GM18867 (cell line): Measurements from ENCODE around the gene KCNE1.
"Not testable (repeated sequence)": the region's sequence is repeated elsewhere in the genome, so short reads cannot be mapped to it uniquely, and the experiment has no call there.

Source experiments
- ATAC-seq: cut with Tn5 transposase; IDR thresholded peaks from one replicate; pipeline ENCODE4 v1.9.1; 2021; ENCODE audit warnings: mild to moderate bottlenecking, moderate library complexity; ENCODE audit not compliant: unreplicated experiment

The KCNE1 gene

DNA sequence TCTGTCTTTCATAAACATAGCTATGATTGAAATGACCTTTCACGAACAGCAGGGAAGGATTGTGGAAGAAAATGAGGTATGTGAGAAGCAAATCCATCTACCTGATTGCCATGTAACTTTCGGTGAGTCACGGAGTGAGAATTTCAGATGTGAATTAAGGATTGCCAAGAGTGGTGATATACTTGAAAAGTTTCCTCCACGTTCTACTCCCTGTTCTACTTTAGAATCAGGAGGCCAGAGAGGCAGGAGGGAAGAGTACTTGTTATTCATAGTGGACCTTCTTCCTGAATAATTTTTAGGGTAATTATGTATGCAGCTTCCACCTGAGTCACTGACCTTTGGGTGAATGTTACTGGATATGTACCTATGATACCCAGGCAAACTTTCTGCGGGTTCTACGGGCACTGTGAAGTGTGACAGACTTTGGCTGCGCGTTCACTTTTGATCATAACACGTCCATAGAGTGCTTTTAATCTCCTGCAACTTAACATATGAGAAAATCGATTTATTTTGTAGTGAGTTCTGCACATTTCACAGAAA is 2.6 kb upstream of the KCNE1 start:
- no peak for ATAC-seq

GRCh38 chr21:34513129-34513675 is 1.2 kb upstream of the KCNE1 start:
- ATAC-seq, result no peak

- no peak for ATAC-seq
These were observed 829 bp downstream of the KCNE1 start for GRCh38 chr21:34511181-34511580.

GRCh38 chr21:34510148-34511142 is 1.6 kb downstream of the KCNE1 start:
- peak; percentile 59 for ATAC-seq

DNA sequence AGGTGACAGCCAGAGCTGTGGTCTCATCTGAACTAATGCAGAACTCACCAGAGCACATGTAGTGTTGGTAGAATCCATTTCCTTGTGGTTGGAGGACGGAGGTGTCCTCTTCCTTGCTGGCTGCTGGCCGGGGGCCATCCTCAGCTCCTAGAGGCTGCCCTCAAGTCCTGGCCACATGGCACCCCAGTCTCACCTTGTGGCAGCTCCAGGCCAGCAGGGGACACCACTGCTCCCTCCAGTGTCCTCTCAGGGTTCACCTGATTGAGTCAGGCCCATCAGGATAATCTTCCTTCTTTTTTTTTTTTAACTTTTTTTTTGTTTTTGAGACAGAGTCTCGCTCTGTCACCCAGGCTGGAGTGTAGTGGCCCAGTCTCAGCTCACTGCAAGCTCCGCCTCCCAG is 2.9 kb downstream of the KCNE1 start:
- ATAC-seq, result no peak

GRCh38 chr21:34504595-34504994 is 7.4 kb downstream of the KCNE1 start:
- ATAC-seq, result no peak

DNA sequence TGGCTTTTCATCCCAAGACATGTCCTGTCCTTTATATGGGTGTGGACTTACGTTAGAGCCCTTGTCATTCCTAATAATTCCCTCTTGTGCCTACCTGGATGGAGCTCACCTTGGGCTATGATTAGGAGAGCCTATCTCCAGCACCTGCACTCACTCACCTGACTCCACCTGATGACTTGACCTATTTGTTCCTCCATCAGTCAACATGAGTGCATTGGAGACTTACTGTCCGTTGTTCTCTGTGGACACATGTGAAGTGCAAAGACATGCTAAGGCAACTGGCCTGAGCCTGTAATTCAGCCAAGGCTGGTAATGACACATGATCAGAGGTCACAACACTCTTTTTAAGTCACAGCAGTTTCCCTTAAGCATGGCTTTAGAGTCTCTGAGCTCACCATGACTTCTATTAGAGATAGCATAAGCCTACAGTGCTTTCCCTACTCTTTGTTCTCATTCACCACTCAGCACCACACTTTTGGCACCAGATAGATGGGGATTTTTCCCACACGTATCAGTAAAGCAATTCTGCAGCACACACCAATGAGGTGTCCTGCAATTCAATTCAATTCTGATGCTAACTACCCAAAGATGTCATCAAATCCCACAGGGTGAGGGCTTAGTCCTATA is 9.4 kb downstream of the KCNE1 start:
- no peak for ATAC-seq

DNA sequence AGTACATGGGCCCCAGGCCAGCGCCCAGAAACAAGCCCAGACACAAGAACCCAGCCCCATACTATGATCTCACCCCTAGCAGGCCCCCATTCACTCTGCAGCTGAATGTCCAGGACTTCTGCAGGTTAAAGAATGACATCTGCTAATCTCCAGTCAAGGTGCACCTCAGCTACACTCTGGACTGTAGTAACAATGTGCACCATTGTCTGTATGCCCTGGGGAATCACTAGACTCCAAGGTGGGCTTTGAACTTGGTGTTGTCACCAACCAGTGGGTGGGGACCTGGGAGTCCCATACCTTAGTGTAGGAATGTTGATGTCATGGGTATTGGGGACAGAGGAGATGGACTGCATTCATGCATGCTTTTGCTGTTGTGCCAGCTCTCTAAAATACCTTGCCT is 10.3 kb downstream of the KCNE1 start:
- ATAC-seq, result no peak

GRCh38 chr21:34500191-34500590 is 11.8 kb downstream of the KCNE1 start:
- ATAC-seq, result no peak

GRCh38 chr21:34499116-34499515 is 12.9 kb downstream of the KCNE1 start:
- ATAC-seq, result no peak

DNA sequence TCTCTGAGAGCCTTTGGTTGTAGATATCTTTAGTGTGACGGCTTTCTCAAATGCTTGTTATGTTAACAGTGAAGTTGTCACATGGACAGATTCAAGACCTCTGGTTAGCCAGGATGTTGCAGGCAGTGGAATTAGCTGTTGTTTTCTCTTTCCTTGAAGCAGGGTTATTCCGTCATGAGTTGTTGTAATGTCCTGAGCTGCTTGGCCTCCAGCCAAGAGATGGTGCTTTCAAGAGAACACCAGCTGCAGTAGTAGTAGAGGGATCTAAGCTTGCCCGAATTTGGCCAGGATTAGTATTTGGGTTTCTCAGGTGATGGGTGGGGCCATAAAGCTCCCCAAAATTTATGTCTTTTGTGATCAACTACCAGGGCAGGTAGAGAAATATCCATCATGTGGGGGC is 13.4 kb downstream of the KCNE1 start:
- no peak for ATAC-seq

DNA sequence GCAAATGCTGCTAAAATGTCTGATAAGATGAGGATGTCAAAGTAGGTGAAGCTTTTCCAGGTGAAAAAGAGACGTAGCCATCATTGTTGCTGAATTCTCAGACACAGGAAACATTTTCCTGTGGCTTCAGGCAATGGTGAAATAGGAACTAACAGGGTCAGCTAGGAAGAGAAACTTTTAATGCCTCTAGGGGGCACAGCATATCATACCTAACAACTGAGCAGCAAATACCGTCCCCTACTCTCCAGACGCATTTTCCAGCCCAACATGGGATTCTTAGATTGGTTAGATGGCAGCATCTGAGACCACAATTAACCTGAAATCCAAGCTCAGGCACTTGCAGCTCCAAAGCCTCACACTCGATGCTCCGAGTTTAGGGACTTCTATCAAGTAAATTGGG is 28.2 kb downstream of the KCNE1 start:
- not testable (repeated sequence) for ATAC-seq

DNA sequence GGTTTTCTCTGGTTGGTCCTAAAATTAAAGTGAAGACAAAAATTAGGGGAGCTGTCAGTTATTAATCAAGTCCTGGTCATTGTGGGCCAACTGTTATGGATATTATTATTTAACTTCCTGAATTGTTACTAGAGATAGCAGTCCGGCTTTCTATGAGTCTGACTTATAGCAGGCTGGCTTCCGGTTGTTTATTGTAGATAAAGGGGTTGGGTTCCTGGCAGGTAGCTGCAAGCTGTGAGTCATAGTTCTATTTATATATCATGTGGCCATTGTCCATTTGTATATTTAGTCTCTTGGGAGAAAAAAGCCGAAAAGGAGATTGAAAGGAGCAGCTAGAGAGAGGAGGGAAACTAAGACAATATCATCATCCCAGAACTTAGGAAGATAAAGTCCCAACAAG is 28.6 kb downstream of the KCNE1 start:
- not testable (repeated sequence) for ATAC-seq

GRCh38 chr21:34467333-34467732 is 44.7 kb downstream of the KCNE1 start:
- not testable (repeated sequence) for ATAC-seq

DNA sequence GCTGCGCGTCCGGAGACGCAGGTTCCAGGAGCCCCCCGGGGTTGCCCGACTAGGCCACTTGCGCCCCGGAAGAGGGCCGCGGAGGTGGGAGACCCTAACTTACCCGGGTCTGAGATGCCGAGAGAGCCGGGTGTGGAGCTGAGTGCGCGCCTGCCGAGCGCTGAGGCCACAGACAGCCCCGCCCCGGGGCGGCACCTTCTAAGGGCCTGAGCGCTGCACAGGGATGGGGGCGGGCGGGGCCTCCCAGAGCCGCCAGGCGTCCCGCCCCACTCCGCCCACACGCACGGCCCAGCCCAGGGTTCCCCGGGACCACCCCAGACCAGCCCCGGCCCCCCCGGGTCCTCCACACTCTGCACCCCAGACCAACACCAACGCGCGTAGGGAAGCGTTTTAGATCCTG is 52.6 kb downstream of the KCNE1 start:
- ATAC-seq, result not testable (repeated sequence)

GRCh38 chr21:34458266-34458665 is 53.7 kb downstream of the KCNE1 start:
- not testable (repeated sequence) for ATAC-seq

- not testable (repeated sequence) for ATAC-seq
These were observed 55.8 kb downstream of the KCNE1 start for GRCh38 chr21:34456180-34456579.

GRCh38 chr21:34455628-34456027 is 56.4 kb downstream of the KCNE1 start:
- not testable (repeated sequence) for ATAC-seq

- ATAC-seq, result not testable (repeated sequence)
These were observed 65.0 kb downstream of the KCNE1 start for GRCh38 chr21:34447018-34447417.

- ATAC-seq, result not testable (repeated sequence)
These were observed 68.5 kb downstream of the KCNE1 start for GRCh38 chr21:34443486-34443885.

GRCh38 chr21:34429710-34430109 is 82.3 kb downstream of the KCNE1 start:
- ATAC-seq, result not testable (repeated sequence)
